WERI-Rb-1 (cell line): ENCODE data around the gene SLC16A1.
A peak's percentile ranks its signal among the peaks of the same experiment; 100 is the strongest.

Experiments used
- DNase-seq: peaks from one replicate; pipeline ENCODE4 v3.0.0-alpha.2; 2020
- H3K27ac ChIP-seq: fragments of 250-450 bp; sonication (Bioruptor Pico); 2 replicates; pipeline ENCODE4 v1.5.1; 2020; ENCODE audit warnings: mild to moderate bottlenecking, moderate library complexity
- H3K27me3 ChIP-seq: fragments of 250-450 bp; sonication (Bioruptor Pico); 2 replicates; pipeline ENCODE4 v1.5.1; 2021; ENCODE audit warnings: mild to moderate bottlenecking, low read depth, moderate library complexity; ENCODE audit not compliant: insufficient read depth, severe bottlenecking
- H3K36me3 ChIP-seq: fragments of 250-450 bp; sonication (Bioruptor Pico); 2 replicates; pipeline ENCODE4 v1.5.1; 2020; ENCODE audit warnings: mild to moderate bottlenecking, moderate library complexity
- H3K4me3 ChIP-seq: 2 replicates; pipeline ENCODE4 v1.5.1; 2011; ENCODE audit warnings: low read depth, mild to moderate bottlenecking, control low read depth, low read length
- H3K9me3 ChIP-seq: fragments of 250-450 bp; sonication (Bioruptor Pico); 2 replicates; pipeline ENCODE4 v1.5.1; 2021; ENCODE audit warnings: mild to moderate bottlenecking, moderate library complexity; ENCODE audit not compliant: severe bottlenecking
- TF ChIP-seq, protein P1 (sequence below): IDR thresholded peaks from 2 replicates; pipeline ENCODE4 v1.5.1; 2011; ENCODE audit warnings: low read depth, mild to moderate bottlenecking, control low read depth, inconsistent platforms, low read length

Gene SLC16A1

DNA sequence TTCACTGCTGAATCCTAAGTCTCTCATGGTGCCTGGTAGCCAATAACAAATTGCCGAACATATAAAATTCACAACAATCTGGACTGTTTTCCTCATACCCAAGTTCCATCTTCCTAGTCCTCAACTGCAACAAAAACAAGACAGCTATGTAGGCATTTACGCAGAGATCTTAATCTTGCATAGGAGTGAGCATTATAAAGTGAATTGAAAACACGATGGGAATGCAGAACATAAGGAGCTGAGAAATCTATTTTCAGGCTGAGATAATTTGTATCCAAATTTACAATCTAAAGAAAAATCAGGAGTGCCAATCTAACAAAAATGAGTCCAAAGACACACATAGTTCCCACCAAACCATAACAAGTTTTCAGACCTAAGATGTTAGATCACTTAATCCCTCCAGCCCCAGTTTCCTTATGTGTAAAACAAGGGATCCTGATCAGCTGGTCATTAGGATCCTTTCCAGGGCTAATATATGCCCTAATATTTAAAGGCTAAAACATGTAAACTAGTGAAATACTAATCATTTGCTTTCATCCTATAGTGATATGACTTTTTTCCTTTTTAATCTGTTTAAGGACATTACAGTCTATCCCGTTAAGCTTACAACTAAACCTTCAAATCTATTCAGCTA, 1.9 kb downstream of the SLC16A1 start:
- H3K27ac ChIP-seq: peak overlapping the region; percentile 32
- no peaks in the 10 kb centered on the region for H3K9me3 ChIP-seq
- H3K4me3 ChIP-seq: peak overlapping the region; percentile 80
- no peaks in the 10 kb centered on the region for H3K27me3 ChIP-seq
- TF ChIP-seq, protein P1, sequence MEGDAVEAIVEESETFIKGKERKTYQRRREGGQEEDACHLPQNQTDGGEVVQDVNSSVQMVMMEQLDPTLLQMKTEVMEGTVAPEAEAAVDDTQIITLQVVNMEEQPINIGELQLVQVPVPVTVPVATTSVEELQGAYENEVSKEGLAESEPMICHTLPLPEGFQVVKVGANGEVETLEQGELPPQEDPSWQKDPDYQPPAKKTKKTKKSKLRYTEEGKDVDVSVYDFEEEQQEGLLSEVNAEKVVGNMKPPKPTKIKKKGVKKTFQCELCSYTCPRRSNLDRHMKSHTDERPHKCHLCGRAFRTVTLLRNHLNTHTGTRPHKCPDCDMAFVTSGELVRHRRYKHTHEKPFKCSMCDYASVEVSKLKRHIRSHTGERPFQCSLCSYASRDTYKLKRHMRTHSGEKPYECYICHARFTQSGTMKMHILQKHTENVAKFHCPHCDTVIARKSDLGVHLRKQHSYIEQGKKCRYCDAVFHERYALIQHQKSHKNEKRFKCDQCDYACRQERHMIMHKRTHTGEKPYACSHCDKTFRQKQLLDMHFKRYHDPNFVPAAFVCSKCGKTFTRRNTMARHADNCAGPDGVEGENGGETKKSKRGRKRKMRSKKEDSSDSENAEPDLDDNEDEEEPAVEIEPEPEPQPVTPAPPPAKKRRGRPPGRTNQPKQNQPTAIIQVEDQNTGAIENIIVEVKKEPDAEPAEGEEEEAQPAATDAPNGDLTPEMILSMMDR: no peak
- H3K36me3 ChIP-seq: peaks cover 9% of the 10 kb centered on the region
- no peak for DNase-seq

- Histone ChIP-seq H3K9me3 (no peaks in the 10 kb centered on the region), H3K27me3 (no peaks in the 10 kb centered on the region), H3K4me3 (no peak overlapping the region), H3K36me3 (peaks cover 14% of the 10 kb centered on the region), H3K27ac (no peak overlapping the region)
- DNase-seq: no peak
- TF ChIP-seq, protein P1: no peak
These were observed 5.6 kb downstream of the SLC16A1 start for GRCh38 chr1:112950426-112950825.

GRCh38 chr1:112946683-112947082, 9.3 kb downstream of the SLC16A1 start:
- Histone ChIP-seq H3K36me3 (peaks cover 33% of the 10 kb centered on the region), H3K27ac (no peak overlapping the region), H3K4me3 (no peak overlapping the region), H3K9me3 (no peaks in the 10 kb centered on the region), H3K27me3 (no peaks in the 10 kb centered on the region)
- TF ChIP-seq, protein P1: no peak
- no peak for DNase-seq

DNA sequence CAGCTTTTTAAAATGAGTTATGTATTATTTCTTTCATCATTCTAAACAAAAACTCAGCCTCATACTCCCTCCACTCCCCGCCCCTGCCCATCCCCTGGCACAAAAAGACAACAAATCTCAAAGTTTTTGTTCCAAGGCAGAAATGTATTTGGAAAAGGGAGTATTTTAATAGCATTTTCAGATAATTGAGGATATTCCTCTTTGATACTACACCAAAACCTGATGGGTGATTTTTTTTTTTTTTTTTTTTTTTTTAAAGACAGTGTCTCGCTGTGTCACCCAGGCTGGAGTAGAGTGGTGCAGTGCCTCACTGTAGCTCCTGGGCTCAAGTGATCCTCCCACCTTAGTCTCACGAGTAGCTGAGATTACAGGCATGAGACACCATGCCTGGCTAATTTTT, 16.2 kb downstream of the SLC16A1 start:
- DNase-seq: no peak
- H3K36me3 ChIP-seq: peaks cover 24% of the 10 kb centered on the region
- H3K4me3 ChIP-seq: no peak overlapping the region
- H3K9me3 ChIP-seq: no peaks in the 10 kb centered on the region
- H3K27me3 ChIP-seq: no peaks in the 10 kb centered on the region
- no peak overlapping the region for H3K27ac ChIP-seq
- TF ChIP-seq, protein P1: no peak

DNA sequence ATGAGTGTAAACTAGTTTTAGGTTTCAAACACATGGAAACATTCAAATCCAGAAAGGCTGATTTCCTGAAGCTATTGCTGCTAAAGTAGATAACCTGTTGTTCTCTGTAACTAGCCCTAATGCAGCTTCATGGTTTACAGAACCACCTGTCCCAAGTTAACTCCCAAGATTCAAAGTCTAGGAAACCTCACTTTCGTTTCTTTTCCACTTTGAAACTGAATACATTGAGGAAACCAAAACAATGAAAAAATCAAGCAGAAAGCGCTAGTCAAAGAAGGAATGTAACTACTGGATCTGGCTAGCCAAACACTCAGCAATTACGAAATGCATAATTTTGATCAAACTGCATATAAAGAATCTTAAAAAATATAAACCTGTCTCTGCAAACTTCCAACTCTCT, 17.8 kb downstream of the SLC16A1 start:
- TF ChIP-seq, protein P1: no peak
- H3K36me3 ChIP-seq: peaks cover 19% of the 10 kb centered on the region
- no peak for DNase-seq
- no peak overlapping the region for H3K27ac ChIP-seq
- no peaks in the 10 kb centered on the region for H3K9me3 ChIP-seq
- no peaks in the 10 kb centered on the region for H3K27me3 ChIP-seq
- no peak overlapping the region for H3K4me3 ChIP-seq

DNA sequence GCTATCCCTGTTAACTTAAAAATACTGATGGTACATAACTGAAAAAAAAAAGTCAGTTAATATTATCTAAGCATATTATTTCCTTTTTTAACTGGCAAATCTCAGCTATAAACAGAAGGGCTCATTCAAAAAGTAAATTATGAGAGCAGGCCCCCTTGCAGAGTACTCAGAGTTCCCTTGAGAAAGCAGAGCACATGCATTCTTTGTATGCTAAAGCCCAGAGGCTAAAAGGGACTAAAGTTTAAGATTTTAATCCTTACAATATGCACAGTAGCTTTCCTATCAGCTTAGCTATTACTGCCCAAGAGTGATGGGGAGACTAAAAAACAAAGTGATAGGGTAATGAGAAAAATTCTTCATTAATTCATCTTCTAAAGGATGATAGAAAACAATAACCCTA, 18.5 kb downstream of the SLC16A1 start:
- no peaks in the 10 kb centered on the region for H3K9me3 ChIP-seq
- H3K27me3 ChIP-seq: no peaks in the 10 kb centered on the region
- DNase-seq: no peak
- H3K36me3 ChIP-seq: peaks cover 14% of the 10 kb centered on the region
- no peak overlapping the region for H3K4me3 ChIP-seq
- TF ChIP-seq, protein P1: no peak
- no peak overlapping the region; the same call in 1 of the 2 replicates for H3K27ac ChIP-seq
